Fibroblast of lung (primary cell): ENCODE data around the gene KDM3A. TPM values are rescaled to one million over a fixed set of nuclear protein-coding genes. Genes with fewer than 3 reads are reported as not detected.

Experiments
- DNase-seq, 2 donors: peaks; one replicate each; pipeline versions ENCODE4 v3.0.0 to v3.0.0-alpha.2; 2010; ENCODE audit warnings: low read depth in 2 of 2
- H2AFZ ChIP-seq: 2 replicates; pipeline ENCODE4 v1.5.1; 2012; ENCODE audit warnings: low read length, control low read depth, inconsistent platforms
- H3K27ac ChIP-seq: 2 replicates; pipeline ENCODE4 v1.5.1; 2011; ENCODE audit warnings: low read length, control low read depth; ENCODE audit not compliant: insufficient read depth
- H3K27me3 ChIP-seq: 2 replicates; pipeline ENCODE4 v1.5.1; 2011; ENCODE audit warnings: mild to moderate bottlenecking, low read length; ENCODE audit not compliant: control insufficient read depth, insufficient read depth
- H3K36me3 ChIP-seq: 2 replicates; pipeline ENCODE4 v1.5.1; 2011; ENCODE audit warnings: low read length; ENCODE audit not compliant: control insufficient read depth, insufficient read depth
- H3K4me1 ChIP-seq: 2 replicates; pipeline ENCODE4 v1.5.1; 2011; ENCODE audit warnings: low read length; ENCODE audit not compliant: control insufficient read depth, insufficient read depth; ENCODE audit errors: extremely low read depth
- H3K4me2 ChIP-seq: 2 replicates; pipeline ENCODE4 v1.5.1; 2011; ENCODE audit warnings: low read length, control low read depth; ENCODE audit not compliant: insufficient read depth; ENCODE audit errors: extremely low read depth
- H3K4me3 ChIP-seq, 4 experiments: fragments of 200-600 bp in 1 of 4; sonication (generic) in 1 of 4; replicated peaks in 1 of 4; 2 replicates each; pipeline ENCODE4 v1.5.1; 2011 to 2016; ENCODE audit warnings: low read length in 4 of 4, low read depth in 3 of 4, mild to moderate bottlenecking in 3 of 4, control low read depth in 2 of 4, inconsistent platforms in 1 of 4, mixed read lengths in 1 of 4; ENCODE audit not compliant: insufficient read depth in 1 of 4; ENCODE audit errors: control extremely low read depth in 1 of 4
- H3K79me2 ChIP-seq: 2 replicates; pipeline ENCODE4 v1.5.1; 2012; ENCODE audit warnings: mild to moderate bottlenecking, low read length, inconsistent platforms; ENCODE audit not compliant: control insufficient read depth, insufficient read depth
- H3K9ac ChIP-seq: 2 replicates; pipeline ENCODE4 v1.5.1; 2011; ENCODE audit warnings: mild to moderate bottlenecking, low read length, control low read depth; ENCODE audit not compliant: insufficient read depth
- H3K9me3 ChIP-seq: 2 replicates; pipeline ENCODE4 v1.5.1; 2012; ENCODE audit warnings: low read depth, low read length; ENCODE audit not compliant: control insufficient read depth, insufficient read depth
- H4K20me1 ChIP-seq: 2 replicates; pipeline ENCODE4 v1.5.1; 2011; ENCODE audit warnings: low read length; ENCODE audit not compliant: control insufficient read depth, insufficient read depth; ENCODE audit errors: extremely low read depth
- EZH2 ChIP-seq: IDR thresholded peaks from 2 replicates; pipeline ENCODE4 v1.5.1; 2012; ENCODE audit warnings: low read length, control low read depth, mild to moderate bottlenecking; ENCODE audit errors: missing control alignments
- polyA plus RNA-seq, 2 donors: library from polyadenylated mRNA; depleted of rRNA in 1 of 2; stranded (reverse) in 1 of 2; unstranded in 1 of 2; fragments of >200 nt; gene quantifications; 2 replicates each; pipeline ENCODE4 v1.2.1, GENCODE V29; 2011 to 2012; ENCODE audit warnings: missing spikeins in 1 of 2
- total RNA-seq: library from RNA; depleted of rRNA; stranded (reverse); fragments of >200 nt; gene quantifications from 2 replicates; pipeline ENCODE4 v1.2.1, GENCODE V29; 2014
- TF ChIP-seq, protein P1 (sequence below), 2 donors: IDR thresholded peaks in 1 of 2; conservative IDR thresholded peaks in 1 of 2; 1 replicate in 1 of 2; 2 replicates in 1 of 2; pipeline ENCODE4 v1.5.1; 2011 to 2012; ENCODE audit warnings: low read length in 2 of 2, control low read depth in 1 of 2, inconsistent platforms in 1 of 2, low read depth in 1 of 2, mild to moderate bottlenecking in 1 of 2

KDM3A gene
- total and polyA plus RNA-seq, 2 donors (not counting 1 experiment from before 2014, with no cell fraction given): 20.5 to 26.0 TPM

DNA sequence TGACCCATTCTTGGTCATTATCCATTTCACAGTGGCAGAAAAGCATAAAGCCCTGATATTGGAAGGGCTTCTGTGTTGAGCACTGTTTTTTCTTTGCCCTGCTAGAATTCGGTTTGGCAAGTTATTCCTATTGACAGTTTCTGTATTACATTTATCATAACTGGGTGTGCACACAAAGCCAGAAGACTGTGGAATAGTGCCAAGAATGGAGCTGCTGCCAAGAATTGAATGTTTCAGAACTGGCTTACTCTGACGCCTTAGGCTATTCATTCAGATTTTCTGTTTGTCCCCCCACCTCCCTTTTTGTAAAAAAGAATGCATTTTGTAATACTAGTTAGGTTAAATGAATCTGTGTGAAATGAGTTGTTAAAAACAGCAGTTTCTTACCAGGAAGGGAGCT is 12.7 kb downstream of the KDM3A start:
- no peak overlapping the region for H3K27ac ChIP-seq
- H3K4me1 ChIP-seq: no peaks in the 10 kb centered on the region
- no peaks in the 10 kb centered on the region for H4K20me1 ChIP-seq
- no peaks in the 10 kb centered on the region for H3K27me3 ChIP-seq
- DNase-seq: peak; percentile 65 to 85
- TF ChIP-seq, protein P1, sequence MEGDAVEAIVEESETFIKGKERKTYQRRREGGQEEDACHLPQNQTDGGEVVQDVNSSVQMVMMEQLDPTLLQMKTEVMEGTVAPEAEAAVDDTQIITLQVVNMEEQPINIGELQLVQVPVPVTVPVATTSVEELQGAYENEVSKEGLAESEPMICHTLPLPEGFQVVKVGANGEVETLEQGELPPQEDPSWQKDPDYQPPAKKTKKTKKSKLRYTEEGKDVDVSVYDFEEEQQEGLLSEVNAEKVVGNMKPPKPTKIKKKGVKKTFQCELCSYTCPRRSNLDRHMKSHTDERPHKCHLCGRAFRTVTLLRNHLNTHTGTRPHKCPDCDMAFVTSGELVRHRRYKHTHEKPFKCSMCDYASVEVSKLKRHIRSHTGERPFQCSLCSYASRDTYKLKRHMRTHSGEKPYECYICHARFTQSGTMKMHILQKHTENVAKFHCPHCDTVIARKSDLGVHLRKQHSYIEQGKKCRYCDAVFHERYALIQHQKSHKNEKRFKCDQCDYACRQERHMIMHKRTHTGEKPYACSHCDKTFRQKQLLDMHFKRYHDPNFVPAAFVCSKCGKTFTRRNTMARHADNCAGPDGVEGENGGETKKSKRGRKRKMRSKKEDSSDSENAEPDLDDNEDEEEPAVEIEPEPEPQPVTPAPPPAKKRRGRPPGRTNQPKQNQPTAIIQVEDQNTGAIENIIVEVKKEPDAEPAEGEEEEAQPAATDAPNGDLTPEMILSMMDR (conservative IDR thresholded peaks at IDR 0.05 in 1 of 2, IDR thresholded peaks at IDR 0.05 in 1 of 2; ENCODE audit: low read depth in 1 of 2, low read length in 2 of 2): no peak
- no peak for TF ChIP-seq EZH2
- no peak overlapping the region for H3K4me2 ChIP-seq
- H3K9me3 ChIP-seq: no peaks in the 10 kb centered on the region
- H3K4me3 ChIP-seq: no peak overlapping the region
- H3K9ac ChIP-seq: no peak overlapping the region
- peaks cover 2% of the 10 kb centered on the region for H3K79me2 ChIP-seq
- H3K36me3 ChIP-seq: peaks cover 14% of the 10 kb centered on the region
- no peak overlapping the region for H2AFZ ChIP-seq

DNA sequence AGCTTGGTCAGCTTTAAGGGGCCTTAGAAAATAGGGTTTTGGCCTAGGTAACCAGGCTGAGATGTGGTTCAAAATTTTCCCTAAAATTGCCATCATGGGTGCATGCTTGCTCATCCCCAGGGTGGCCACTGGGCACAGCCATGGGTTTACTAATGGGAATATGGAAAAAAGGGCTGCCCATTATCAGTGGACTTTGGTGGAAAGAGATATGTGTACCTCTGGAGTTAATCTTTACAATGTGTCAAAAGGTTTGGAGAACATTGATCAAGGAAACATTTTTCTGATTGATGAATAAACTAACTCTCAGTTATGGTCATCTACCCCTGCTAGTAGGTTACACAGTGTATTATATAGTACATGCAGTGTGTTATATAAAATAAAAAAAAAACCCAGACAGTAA is 13.1 kb downstream of the KDM3A start:
- no peaks in the 10 kb centered on the region for H4K20me1 ChIP-seq
- no peak overlapping the region for H3K9ac ChIP-seq
- H3K27ac ChIP-seq: no peak overlapping the region
- TF ChIP-seq EZH2: no peak
- TF ChIP-seq, protein P1 (conservative IDR thresholded peaks at IDR 0.05 in 1 of 2, IDR thresholded peaks at IDR 0.05 in 1 of 2; ENCODE audit: low read depth in 1 of 2, low read length in 2 of 2): no peak
- H3K9me3 ChIP-seq: no peaks in the 10 kb centered on the region
- peaks cover under 1% of the 10 kb centered on the region for H3K79me2 ChIP-seq
- H2AFZ ChIP-seq: no peak overlapping the region
- H3K36me3 ChIP-seq: peaks cover 14% of the 10 kb centered on the region
- no peak overlapping the region for H3K4me2 ChIP-seq
- no peaks in the 10 kb centered on the region for H3K27me3 ChIP-seq
- no peak overlapping the region for H3K4me3 ChIP-seq
- no peak for DNase-seq
- H3K4me1 ChIP-seq: no peaks in the 10 kb centered on the region

DNA sequence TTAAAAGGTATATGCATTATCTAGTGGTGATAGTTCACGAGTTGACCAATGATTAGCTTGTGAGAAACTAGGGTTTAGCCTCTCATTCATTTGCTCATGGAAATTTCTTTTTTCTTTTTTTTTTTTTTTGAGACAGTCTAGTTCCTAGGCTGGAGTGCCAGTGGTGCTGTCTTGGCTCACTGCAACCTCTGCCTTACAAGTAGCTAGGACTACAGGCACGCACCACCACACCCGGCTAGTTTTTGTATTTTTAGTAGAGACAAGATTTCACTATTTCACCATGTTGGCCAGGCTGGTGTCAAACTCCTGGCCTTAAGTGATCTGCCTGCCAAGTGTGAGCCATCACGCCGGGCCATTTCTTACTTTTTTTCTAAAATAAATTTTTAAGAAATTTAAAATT is 14.0 kb downstream of the KDM3A start:
- DNase-seq: no peak
- no peak overlapping the region for H3K4me3 ChIP-seq
- no peak overlapping the region for H2AFZ ChIP-seq
- H3K36me3 ChIP-seq: peaks cover 14% of the 10 kb centered on the region
- no peaks in the 10 kb centered on the region for H3K27me3 ChIP-seq
- H3K79me2 ChIP-seq: no peaks in the 10 kb centered on the region
- H3K9ac ChIP-seq: no peak overlapping the region
- no peaks in the 10 kb centered on the region for H3K4me1 ChIP-seq
- H4K20me1 ChIP-seq: no peaks in the 10 kb centered on the region
- no peak overlapping the region for H3K27ac ChIP-seq
- TF ChIP-seq, protein P1 (conservative IDR thresholded peaks at IDR 0.05 in 1 of 2, IDR thresholded peaks at IDR 0.05 in 1 of 2; ENCODE audit: low read depth in 1 of 2, low read length in 2 of 2): no peak
- no peak for TF ChIP-seq EZH2
- H3K4me2 ChIP-seq: no peak overlapping the region
- no peaks in the 10 kb centered on the region for H3K9me3 ChIP-seq
